ENCODE results near the gene TRPM4.
"Not testable (repeated sequence)": the region's sequence is repeated elsewhere in the genome, so short reads cannot be mapped to it uniquely, and the experiment has no call there.

TRPM4 gene

DNA sequence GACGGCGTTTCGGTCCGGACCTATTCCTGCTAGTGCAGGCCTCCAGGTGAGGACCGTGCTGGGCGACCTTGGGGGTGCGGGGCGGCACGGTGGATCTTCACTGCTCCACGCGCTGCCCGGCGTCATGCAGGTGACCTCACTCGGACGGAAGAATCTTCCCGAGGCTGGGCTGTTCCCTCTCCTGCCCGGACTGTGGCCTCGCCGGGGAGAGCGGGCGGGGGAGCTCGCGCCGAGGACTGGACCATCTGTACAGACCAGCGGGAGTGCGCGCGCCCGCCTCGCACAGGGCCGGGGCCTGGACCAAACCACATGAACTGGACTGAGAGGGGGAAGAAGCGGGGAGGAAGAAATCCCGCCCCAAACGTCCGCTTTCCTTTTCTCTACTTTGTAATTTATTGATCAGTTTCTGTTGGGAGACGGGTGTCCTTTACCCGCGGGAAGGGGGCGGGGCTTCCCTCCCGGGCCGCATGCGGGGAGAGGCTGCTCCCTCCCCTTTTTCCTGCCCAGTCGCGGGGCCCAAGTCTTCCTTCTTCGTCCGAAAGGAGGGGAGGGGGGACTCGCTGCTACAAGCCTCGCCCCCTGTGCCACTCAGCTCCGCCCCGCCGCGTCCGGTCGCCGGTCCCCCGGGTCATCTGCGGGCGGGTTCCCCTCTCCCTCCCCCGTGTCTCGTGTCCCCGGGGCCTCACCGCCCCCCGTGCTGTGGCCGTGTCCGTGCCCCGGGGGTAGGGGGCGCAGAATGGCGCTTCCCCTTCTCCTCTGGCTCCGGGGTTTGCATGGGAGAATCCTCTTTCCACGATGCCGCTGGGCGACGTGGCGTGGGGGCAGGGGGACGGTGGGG, 7.3 kb upstream of the TRPM4 start:
- in situ Hi-C loops (cut with HindIII; ENCODE audit: low sequenced_read_pairs): no loop called here

DNA sequence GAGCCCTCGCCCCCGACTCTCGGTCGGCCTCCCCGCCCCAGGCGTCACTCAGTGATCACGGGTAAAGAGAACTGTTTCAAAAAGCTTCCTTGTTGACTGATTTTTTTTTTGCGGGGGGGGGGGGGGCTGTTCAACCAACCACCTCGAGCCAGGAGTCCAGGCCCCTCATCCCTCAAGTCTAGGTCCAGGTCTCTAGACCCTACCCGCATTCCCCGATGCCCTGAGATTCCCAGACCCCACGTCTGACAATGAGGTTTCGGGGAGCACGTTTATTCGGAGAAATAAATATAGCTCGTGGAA, 6.7 kb upstream of the TRPM4 start:
- in situ Hi-C loops (cut with HindIII; ENCODE audit: low sequenced_read_pairs): no loop called here

DNA sequence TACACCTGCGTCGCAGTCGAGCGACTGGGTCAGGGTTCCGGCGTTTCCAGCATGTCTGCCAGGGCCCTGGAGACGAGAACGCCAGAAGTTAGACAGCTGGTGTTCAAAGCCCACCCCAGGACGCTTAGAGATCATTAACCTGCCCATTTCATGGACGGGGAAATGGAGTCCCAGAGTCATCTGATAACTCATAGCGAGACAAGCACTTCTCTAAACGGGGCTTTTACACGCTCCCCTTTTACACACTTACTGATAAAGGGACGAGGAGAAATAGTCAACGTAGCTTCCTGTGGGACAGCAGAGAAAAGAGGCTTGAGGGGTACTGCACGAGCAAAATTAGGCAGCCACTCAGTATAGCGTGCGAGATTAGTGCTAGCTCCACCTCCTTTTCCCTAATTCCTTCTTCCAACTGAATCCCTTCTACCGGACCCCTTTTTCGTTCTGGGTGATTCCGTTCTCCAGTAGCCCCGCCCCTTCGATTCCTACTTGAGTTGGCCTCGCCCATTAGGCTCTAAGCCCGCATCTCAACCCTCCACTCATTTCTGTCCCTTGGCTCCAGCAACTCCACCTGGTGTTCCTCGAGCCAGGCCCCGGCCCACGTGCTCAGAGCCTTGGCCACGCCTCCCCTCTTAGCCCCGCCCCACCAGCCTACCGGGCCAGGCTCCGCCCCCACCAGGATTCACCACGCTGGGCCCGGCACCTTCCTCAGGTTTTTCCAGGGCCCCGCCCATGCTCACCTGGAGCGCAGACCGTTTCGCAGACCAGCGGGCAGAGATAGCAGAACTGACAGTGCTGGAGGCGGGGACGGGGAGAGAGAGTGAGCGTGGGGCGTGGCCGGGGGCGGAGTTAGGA, 6.1 kb upstream of the TRPM4 start:
- in situ Hi-C loops (cut with HindIII; ENCODE audit: low sequenced_read_pairs): no loop called here

DNA sequence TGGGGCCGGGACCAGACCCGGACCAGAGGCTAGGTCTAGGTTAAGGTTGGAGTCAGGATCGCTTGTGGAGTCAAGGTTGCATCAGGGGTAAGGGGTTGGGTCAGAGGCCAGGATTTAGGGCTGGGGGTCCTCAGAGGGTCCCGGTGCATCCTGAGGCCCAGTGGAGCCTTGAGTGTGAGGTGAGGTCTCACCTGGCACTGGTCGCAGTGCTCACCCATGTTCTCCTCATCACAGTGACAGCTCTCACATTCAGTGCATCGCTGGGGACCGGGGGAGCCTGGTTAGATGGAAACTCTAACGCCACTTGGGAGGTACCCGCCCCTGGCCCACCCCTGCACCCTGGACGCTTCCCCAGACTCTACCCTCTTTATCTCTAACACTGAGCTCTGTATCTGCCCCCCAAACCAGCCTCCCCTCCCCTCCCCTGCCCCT, 5.5 kb upstream of the TRPM4 start:
- in situ Hi-C loops (cut with HindIII; ENCODE audit: low sequenced_read_pairs): no loop called here

DNA sequence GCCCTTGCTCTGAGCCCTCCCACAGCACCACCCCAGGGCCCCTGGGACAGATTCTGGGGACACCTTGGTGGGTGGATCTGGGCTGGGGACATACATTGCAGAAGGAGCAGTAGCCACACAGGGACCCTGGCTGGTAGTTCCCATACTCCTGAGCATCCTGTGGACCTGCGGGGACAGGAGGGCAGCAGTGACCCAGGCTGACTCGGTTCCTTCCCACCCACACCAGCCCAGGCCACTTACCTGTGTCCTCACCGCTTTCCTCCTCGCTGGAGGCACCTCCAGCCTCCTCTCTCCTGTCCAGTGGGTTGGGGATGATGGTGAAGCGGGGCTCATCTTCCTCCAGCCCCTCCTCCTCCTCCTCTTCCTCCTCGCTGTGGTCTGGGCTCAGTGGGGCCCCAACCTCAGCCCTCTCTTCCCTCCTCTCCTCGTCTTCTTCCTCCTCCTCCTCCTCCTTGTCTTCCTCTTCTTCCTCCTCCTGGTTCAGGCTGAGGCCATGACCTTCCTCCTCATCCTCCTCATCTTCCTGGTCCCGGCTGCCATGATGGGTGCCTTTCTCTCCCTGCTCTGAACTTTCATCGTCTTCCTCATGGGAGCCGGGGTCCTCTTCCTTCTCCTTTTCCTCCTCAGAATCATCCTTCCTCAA, 4.3 kb upstream of the TRPM4 start:
- in situ Hi-C loops (cut with HindIII; ENCODE audit: low sequenced_read_pairs): no loop called here

DNA sequence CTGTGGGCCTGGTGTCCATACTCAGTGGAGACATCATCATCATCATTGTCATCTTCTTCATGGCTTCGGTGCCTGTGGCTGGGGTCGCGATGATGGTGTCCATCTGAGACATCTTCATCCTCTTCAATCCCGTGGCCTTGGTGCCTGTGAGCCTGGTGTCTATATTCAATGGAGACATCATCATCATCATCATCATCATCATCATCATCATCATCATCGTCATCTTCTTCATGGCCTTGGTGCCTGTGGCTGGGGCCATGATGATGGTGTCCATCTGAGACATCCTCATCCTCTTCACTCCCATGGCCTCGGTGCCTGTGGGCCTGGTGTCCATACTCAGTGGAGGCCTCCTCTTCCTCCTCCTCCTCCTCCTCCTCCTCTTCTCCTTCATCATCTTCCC, 3.3 kb upstream of the TRPM4 start:
- in situ Hi-C loops (cut with HindIII; ENCODE audit: low sequenced_read_pairs): no loop called here

DNA sequence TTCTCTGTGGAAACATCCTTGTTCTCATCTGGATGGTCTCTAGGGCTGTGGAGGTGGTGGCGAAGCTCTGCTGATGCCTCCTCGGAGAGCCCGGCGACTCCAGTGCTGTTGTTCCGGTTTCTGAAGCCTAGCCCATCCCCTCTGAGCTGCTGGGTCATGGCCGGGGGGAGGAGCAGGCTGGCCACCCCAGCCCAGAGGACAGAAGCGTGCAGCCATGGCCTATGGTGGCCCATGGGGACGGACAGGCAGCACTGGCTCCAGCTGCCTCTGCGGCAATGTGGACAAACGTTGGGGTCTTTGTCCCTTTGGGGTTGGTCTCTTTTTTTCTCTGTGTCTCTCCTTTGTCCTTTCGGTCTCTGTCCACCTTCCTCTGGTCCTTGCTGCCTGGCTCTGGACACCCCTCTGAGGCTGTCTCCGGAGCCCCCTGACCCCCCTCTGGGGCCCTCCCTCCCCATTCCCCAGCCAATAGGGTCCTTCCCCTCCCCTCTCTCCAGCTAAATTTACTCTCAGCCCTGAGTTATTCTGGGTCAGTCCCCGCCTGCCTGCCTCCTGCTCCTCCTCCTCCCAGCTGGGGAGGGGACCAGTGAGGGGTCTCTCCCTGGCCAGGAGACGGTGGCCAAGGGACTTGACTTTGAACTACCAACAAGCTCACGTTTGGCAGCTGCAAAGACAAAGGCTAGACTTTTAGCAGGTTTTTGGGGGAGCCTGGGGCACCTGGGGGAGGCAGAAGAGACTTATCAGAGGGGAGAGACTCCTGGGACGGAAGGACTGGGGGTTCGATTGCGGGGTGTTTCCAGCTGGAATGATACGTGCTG, 2.4 kb upstream of the TRPM4 start, which contains the start of gene HRC:
Gene HRC (minus strand): TSS at position 392 of the 815 bp plus-strand sequence. CDS start 159 bp downstream, at position 233.
- in situ Hi-C loops (cut with HindIII; ENCODE audit: low sequenced_read_pairs): no loop called here

DNA sequence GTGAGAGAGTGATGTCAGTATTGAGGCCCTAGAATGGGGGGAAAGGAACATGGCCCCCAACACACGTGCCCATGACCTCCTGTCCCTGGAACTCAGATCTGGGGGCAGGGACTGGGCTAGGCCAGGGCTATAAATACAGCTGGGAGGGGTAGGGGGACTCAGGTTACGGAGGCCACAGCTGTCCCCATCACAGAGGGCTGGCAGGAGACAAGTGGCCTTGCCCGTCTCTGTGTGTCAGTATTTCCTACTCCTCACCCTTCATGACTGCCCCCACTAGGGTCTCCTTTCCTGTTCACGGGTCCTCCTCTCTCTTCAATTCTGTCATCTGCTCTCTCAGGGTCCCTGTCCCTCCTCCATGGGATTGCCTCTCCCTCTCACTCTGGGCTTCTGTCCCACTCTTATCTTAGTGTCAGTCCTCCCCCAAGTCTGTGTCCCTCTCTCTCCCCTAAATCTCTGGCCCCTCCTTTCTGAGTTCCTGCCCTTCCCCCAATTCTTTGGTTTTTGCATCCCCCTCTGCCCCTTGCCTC, 1.7 kb upstream of the TRPM4 start:
- in situ Hi-C loops (cut with HindIII; ENCODE audit: low sequenced_read_pairs): no loop called here

DNA sequence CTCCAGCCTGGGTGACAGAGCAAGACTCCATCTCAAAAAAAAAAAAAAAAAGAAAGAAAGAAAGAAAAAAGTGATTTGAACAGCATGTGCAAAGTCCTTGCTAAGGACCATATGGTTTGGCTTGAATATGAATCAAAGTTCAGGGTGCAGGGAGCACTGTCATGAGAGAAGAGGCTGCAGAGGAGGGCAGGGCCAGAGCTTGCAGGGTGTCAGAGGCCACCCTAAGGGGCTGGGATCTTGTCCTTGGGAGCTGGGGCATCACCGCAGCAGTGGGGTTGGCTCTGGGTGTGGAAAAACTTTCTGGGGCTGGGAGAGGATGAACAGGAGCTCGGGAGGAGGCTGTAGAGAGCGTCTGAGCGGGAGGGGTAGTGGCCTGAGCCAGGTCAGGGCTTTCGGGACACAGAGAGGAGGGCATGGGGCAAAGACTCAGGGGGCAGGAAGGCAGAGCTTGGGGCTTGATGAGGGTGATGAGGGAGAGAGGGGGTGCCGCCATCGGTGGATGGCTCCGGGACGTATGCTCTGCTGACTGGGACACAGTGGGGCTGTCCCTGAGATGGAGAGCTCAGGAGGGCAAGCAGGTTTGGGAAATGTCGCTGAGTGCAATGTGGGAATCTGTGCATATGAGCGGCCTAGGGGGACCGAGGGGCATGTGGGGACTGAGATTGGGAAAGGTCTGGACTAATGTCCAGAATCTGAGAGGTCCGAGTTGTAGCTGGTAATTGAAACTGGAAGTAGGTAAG, 3.0 kb downstream of the TRPM4 start:
- in situ Hi-C loops (cut with HindIII; ENCODE audit: low sequenced_read_pairs): no loop called here

DNA sequence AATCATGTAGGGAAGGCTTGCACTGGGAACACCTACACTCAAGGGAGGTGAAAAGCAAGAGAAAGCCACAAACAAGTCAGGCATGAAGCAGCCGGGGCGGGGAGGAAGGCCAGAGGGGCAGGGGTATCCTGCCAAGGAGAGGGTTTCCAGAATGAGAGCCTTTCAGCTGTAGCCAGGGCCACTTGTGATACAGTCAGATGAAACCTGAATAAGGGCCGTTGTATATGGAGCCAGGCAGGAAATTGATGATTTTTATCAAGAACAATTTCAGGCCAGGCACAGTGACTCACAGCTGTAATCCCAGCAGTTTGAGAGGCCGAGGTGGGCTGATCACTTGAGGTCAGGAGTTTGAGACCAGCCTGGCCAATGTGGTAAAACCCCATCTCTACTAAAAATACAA, 4.4 kb downstream of the TRPM4 start:
- in situ Hi-C loops (cut with HindIII; ENCODE audit: low sequenced_read_pairs): no loop called here

DNA sequence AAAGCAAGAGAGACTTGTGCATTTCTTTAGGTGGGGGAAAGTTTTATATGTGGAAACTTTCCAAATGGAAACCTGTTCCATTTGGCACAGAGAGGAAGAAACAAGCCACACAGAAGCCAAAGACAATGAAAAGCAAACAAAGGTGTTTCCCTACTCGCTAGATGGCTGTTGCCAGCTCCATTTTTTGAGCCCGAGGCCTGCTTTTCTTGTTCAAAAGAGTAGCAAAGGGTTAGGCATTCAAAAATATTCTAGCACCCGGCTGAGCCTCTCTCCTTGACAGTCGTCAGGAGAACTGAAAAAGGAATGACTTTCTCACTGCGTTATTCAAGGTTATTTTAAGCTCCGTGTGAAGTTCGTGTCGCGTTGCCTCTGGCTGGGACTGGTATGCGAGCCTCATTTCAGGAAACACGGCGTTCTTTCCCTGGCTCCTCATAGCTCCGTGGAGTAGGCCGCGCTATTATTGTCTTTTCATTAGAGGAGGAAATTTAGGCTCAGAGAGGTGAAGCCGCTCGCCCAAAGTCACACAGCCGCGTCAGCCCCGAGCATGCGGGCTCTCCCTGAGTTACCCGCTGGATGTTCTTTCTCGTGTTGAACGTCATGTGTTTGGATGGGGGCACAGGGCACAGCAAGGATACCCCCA, 7.6 kb downstream of the TRPM4 start:
- in situ Hi-C loops (cut with HindIII; ENCODE audit: low sequenced_read_pairs): no loop called here

DNA sequence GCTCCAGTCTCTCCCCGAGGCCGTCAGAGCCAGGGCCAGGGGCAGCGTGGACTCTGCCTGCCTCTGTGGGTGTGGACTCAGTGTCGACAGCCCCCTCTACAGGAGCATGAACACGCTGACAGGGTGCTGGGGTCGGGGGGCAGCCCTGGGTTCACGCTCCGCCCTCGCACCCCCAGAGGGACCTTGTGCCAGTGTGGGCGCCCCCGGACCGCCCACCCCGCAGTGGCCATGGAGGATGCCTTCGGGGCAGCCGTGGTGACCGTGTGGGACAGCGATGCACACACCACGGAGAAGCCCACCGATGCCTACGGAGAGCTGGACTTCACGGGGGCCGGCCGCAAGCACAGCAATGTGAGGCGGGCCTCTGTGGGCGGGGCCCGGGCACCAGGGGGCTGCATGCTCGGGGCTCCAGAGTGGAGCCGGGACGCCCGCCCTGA, 8.3 kb downstream of the TRPM4 start:
- in situ Hi-C loops (cut with HindIII; ENCODE audit: low sequenced_read_pairs): no loop called here

DNA sequence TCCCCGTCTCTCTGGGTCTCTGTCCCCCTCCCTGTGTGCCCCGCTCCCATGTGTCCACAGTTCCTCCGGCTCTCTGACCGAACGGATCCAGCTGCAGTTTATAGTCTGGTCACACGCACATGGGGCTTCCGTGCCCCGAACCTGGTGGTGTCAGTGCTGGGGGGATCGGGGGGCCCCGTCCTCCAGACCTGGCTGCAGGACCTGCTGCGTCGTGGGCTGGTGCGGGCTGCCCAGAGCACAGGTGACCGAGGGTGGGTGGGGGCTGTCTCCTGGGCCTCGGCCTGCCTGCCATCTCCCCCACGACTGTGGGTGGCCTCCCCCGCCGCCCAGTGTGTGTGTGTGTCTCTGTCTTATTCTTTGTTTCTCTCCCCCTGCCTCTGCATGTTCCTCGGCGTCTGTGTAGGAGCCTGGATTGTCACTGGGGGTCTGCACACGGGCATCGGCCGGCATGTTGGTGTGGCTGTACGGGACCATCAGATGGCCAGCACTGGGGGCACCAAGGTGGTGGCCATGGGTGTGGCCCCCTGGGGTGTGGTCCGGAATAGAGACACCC, 10.3 kb downstream of the TRPM4 start:
- in situ Hi-C loops (cut with HindIII; ENCODE audit: low sequenced_read_pairs): no loop called here

DNA sequence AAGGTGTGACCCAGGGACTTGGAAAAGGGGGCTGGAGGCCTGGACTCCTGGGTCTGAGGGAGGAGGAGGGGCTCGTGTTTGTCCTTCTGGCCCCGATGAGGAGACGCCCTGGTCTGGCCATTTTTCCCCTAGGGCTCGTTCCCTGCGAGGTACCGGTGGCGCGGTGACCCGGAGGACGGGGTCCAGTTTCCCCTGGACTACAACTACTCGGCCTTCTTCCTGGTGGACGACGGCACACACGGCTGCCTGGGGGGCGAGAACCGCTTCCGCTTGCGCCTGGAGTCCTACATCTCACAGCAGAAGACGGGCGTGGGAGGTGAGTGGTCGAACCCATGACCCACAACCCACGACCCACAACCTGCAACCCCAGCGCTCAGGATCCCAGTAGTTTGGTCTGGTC, 10.8 kb downstream of the TRPM4 start:
- in situ Hi-C loops (cut with HindIII; ENCODE audit: low sequenced_read_pairs): no loop called here

DNA sequence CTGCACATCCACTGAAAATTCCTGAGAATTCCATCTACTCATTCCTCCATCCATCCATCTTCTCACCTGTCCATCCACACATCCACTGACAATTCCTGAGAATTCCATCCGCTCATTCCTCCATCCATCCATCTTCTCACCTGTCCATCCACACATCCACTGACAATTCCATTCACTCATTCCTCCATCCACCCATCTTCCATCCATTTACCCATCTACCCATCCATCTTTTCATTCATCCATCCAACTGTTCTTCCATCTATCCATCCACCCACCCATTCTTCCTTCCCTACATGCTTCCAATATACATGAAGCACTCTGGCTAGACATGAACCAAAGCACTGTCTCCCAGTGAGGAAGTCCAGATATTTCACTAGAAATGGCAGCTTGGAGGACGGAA, 15.6 kb downstream of the TRPM4 start:
- in situ Hi-C loops (cut with HindIII; ENCODE audit: low sequenced_read_pairs): no loop called here

DNA sequence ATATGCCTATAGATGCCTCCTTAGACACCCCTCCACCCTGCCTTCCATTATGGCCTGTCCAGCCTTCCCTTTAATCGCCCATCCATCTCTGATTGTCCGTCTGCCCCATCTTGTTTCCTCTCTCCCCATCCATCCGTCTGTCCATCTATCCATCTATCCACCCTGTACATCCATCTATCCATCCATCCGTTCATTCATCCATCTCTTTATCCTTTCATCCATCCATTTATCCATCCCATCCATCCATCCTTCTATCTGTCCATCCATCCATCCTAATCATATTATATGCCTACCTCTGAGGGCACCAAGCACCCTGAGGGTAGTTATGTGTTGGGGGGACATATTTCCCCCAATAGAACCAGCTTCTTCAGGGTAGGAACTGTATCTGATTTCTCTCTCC, 23.1 kb downstream of the TRPM4 start:
- in situ Hi-C loops (cut with HindIII; ENCODE audit: low sequenced_read_pairs): no loop called here

DNA sequence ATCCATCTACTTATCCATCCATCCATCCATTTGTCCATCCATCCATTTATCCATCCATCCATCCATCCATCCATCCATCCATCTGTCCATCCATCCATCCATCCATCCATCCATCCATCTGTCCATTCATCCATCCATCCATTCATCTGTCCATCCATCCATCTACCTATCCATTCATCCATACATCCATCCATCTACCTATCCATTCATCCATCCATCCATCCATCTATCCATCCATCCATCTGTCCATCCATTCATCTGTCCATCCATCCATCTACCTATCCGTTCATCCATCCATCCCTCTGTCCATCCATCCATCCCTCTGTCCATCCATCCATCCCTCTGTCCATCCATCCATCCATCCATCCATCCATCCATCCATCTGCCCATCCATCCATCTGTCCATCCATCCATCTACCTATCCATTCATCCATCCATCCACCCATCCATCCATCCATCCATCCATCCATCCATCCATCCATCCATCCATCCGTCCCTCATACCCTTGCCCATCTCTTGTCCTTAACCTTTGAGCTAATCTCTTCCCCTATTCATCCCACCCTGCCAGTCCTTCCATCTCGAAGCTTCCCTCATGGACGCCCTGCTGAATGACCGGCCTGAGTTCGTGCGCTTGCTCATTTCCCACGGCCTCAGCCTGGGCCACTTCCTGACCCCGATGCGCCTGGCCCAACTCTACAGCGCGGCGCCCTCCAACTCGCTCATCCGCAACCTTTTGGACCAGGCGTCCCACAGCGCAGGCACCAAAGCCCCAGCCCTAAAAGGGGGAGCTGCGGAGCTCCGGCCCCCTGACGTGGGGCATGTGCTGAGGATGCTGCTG, 24.6 kb downstream of the TRPM4 start:
- in situ Hi-C loops (cut with HindIII; ENCODE audit: low sequenced_read_pairs): not testable (repeated sequence)

DNA sequence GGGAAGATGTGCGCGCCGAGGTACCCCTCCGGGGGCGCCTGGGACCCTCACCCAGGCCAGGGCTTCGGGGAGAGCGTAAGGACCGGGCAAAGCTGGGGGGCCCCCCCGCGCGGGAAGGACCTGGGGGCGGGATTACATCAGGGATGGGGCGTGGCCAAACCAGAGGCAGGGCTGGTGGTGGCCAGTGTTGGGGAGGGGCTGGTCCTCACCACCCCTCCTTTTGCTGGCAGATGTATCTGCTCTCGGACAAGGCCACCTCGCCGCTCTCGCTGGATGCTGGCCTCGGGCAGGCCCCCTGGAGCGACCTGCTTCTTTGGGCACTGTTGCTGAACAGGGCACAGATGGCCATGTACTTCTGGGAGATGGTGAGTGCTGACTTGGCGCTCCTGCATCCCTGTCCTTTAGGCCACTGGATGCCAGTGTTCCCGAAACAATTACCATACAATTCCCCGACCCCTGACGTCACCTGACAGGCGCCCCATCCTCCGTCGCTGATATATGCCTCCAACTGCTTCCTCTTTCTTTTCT, 25.3 kb downstream of the TRPM4 start:
- in situ Hi-C loops (cut with HindIII; ENCODE audit: low sequenced_read_pairs): no loop called here
